OCI-LY3 (cell line): Measurements from ENCODE around the gene EHMT1.

Experiments used
- EZH2phosphoT487 ChIP-seq: fragments of 200-600 bp; shearing (Covaris generic); IDR thresholded peaks from 2 replicates; pipeline ENCODE4 v1.6.1; 2018; ENCODE audit warnings: antibody characterized with exemption, mixed run types, low read depth
- TF ChIP-seq, protein P1 (sequence below): fragments of 200-600, 300-600 bp; sonication (generic); IDR thresholded peaks from 2 replicates; pipeline ENCODE4 v1.5.1; 2014; ENCODE audit warnings: antibody characterized with exemption, low read length, low read depth

GRCh38 chr9:137666513-137666822 is 47.7 kb downstream of the EHMT1 start:
- TF ChIP-seq, protein P1, sequence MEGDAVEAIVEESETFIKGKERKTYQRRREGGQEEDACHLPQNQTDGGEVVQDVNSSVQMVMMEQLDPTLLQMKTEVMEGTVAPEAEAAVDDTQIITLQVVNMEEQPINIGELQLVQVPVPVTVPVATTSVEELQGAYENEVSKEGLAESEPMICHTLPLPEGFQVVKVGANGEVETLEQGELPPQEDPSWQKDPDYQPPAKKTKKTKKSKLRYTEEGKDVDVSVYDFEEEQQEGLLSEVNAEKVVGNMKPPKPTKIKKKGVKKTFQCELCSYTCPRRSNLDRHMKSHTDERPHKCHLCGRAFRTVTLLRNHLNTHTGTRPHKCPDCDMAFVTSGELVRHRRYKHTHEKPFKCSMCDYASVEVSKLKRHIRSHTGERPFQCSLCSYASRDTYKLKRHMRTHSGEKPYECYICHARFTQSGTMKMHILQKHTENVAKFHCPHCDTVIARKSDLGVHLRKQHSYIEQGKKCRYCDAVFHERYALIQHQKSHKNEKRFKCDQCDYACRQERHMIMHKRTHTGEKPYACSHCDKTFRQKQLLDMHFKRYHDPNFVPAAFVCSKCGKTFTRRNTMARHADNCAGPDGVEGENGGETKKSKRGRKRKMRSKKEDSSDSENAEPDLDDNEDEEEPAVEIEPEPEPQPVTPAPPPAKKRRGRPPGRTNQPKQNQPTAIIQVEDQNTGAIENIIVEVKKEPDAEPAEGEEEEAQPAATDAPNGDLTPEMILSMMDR: no peak
- no peak for TF ChIP-seq EZH2phosphoT487
